PC-9 (cell line): ENCODE data around the gene GIMAP7. TPM values are rescaled to one million over a fixed set of nuclear protein-coding genes. Genes with fewer than 3 reads are reported as not detected.

Experiments
- BruUV-seq: library from RNA; stranded (reverse); fragments of 400-500 nt; replicated peaks from 2 replicates; lab custom pipeline; 2021; lab: Mats Ljungman, UMichigan
- CTCF ChIA-PET: fragments of 300-600 bp; sonication (Branson Sonifier 250); formaldehyde crosslinking; loops from one replicate; lab custom pipeline; 2022; ENCODE audit warnings: antibody characterized with exemption; lab: Charles Lee
- POLR2A ChIA-PET: fragments of 300-600 bp; sonication (Branson Sonifier 250); formaldehyde crosslinking; loops from one replicate; lab custom pipeline; 2022; ENCODE audit warnings: antibody characterized with exemption; ENCODE audit not compliant: unreplicated experiment; lab: Charles Lee
- DNase-seq, 2 experiments: peaks; one replicate each; pipeline versions ENCODE4 v3.0.0 to v3.0.0-alpha.2; 2015 to 2022; ENCODE audit warnings: mixed read lengths in 1 of 2
- H2AFZ ChIP-seq: fragments of 200-600 bp; sonication (generic); 2 replicates; pipeline ENCODE4 v1.8.1; 2017; ENCODE audit warnings: antibody characterized with exemption
- H3F3A ChIP-seq: fragments of 200-600 bp; sonication (generic); 2 replicates; pipeline ENCODE4 v1.8.1; 2017; ENCODE audit warnings: antibody characterized with exemption, mild to moderate bottlenecking, low read depth; ENCODE audit not compliant: insufficient read depth
- H3K27ac ChIP-seq: fragments of 200-600 bp; sonication (generic); 2 replicates; pipeline ENCODE4 v1.6.1; 2016; ENCODE audit warnings: mixed run types
- H3K27me3 ChIP-seq: fragments of 200-600 bp; sonication (generic); 2 replicates; pipeline ENCODE4 v1.6.1; 2016; ENCODE audit warnings: low read depth, mixed run types; ENCODE audit not compliant: insufficient read depth
- H3K36me3 ChIP-seq: fragments of 200-600 bp; sonication (generic); 2 replicates; pipeline ENCODE4 v1.6.1; 2016; ENCODE audit warnings: low read depth, mixed run types
- H3K4me1 ChIP-seq: fragments of 200-600 bp; sonication (generic); replicated peaks from 2 replicates; pipeline ENCODE4 v1.6.1; 2016; ENCODE audit warnings: mixed run types; ENCODE audit not compliant: insufficient read depth
- H3K4me2 ChIP-seq: fragments of 200-600 bp; sonication (generic); 2 replicates; pipeline ENCODE4 v1.6.1; 2017; ENCODE audit warnings: mixed run types
- H3K4me3 ChIP-seq: fragments of 200-600 bp; sonication (generic); 2 replicates; pipeline ENCODE4 v1.6.1; 2016; ENCODE audit warnings: mixed run types
- H3K79me2 ChIP-seq: fragments of 200-600 bp; sonication (generic); 2 replicates; pipeline ENCODE4 v1.6.1; 2017; ENCODE audit warnings: low read depth, mixed run types
- H3K9me2 ChIP-seq: fragments of 200-600 bp; sonication (generic); 2 replicates; pipeline ENCODE4 v1.8.1; 2017; ENCODE audit warnings: mild to moderate bottlenecking; ENCODE audit not compliant: insufficient read depth
- H3K9me3 ChIP-seq: fragments of 200-600 bp; sonication (generic); 2 replicates; pipeline ENCODE4 v1.8.1; 2016; ENCODE audit warnings: low read depth; ENCODE audit not compliant: insufficient read depth
- H4K20me1 ChIP-seq: fragments of 200-600 bp; sonication (generic); 2 replicates; pipeline ENCODE4 v1.8.1; 2017; ENCODE audit not compliant: insufficient read depth
- EZH2 ChIP-seq: fragments of 200-600 bp; sonication (generic); IDR thresholded peaks from 2 replicates; pipeline ENCODE4 v1.8.0; 2017; ENCODE audit warnings: antibody characterized with exemption, low read depth
- intact Hi-C: fragments of 100-400 bp; cut with micrococcal nuclease; formaldehyde crosslinking; loops from one replicate; pipeline ENCODE4 v1.10.0; 2022; ENCODE audit not compliant: unreplicated experiment
- total RNA-seq: library from RNA; stranded (reverse); gene quantifications from 2 replicates; pipeline ENCODE4 v1.2.3, GENCODE V29; 2021
- TF ChIP-seq, protein P1 (sequence below): fragments of 200-600 bp; sonication (generic); conservative IDR thresholded peaks from 2 replicates; pipeline ENCODE4 v1.6.1; 2017; ENCODE audit warnings: mixed run types, antibody characterized with exemption, mild to moderate bottlenecking, moderate library complexity

Gene GIMAP7
- total RNA-seq, 1 experiment from 2014 or later, result not detected

- no peaks in the 10 kb centered on the region for H3K4me1 ChIP-seq
- intact Hi-C loops, result no loop called here
- H3K27me3 ChIP-seq, result peaks cover 50% of the 10 kb centered on the region
- ChIA-PET POLR2A (no interaction called here), CTCF (no interaction called here)
- H3F3A ChIP-seq, result no peaks in the 10 kb centered on the region
- no peaks in the 10 kb centered on the region for H3K36me3 ChIP-seq
- H3K79me2 ChIP-seq, result no peaks in the 10 kb centered on the region
- DNase-seq, result no peak
- no peaks in the 10 kb centered on the region for H3K9me3 ChIP-seq
- H3K9me2 ChIP-seq, result no peaks in the 10 kb centered on the region
- no peak overlapping the region for H2AFZ ChIP-seq
- no peaks in the 10 kb centered on the region for H4K20me1 ChIP-seq
- no peak overlapping the region for H3K4me2 ChIP-seq
- TF ChIP-seq, protein P1, sequence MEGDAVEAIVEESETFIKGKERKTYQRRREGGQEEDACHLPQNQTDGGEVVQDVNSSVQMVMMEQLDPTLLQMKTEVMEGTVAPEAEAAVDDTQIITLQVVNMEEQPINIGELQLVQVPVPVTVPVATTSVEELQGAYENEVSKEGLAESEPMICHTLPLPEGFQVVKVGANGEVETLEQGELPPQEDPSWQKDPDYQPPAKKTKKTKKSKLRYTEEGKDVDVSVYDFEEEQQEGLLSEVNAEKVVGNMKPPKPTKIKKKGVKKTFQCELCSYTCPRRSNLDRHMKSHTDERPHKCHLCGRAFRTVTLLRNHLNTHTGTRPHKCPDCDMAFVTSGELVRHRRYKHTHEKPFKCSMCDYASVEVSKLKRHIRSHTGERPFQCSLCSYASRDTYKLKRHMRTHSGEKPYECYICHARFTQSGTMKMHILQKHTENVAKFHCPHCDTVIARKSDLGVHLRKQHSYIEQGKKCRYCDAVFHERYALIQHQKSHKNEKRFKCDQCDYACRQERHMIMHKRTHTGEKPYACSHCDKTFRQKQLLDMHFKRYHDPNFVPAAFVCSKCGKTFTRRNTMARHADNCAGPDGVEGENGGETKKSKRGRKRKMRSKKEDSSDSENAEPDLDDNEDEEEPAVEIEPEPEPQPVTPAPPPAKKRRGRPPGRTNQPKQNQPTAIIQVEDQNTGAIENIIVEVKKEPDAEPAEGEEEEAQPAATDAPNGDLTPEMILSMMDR, result no peak
- no peak for TF ChIP-seq EZH2
- BruUV-seq, result no TSS peak
- no peak overlapping the region for H3K4me3 ChIP-seq
- H3K27ac ChIP-seq, result no peak overlapping the region
Observed at GRCh38 chr7:150562919-150563318, 48.2 kb downstream of the GIMAP7 start.

DNA sequence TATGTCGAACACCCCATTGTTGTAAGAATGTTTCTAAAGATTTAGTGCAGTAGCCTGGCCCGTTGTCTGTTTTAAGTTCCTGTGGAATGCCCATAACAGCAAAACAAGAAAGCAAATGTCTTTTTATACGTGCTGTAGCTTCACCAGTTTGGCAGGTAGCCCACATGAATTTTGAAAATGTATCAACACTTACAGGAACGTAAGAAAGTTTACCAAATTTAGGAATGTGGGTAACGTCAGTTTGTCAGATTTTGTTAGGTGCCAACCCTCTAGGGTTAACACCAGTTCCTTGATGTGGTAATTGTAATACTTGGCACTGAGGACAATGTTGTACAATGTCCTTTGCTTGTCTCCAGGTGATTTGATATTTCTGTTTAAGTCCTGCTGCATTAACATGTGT, 49.3 kb downstream of the GIMAP7 start:
- H3F3A ChIP-seq, result no peaks in the 10 kb centered on the region
- no peaks in the 10 kb centered on the region for H3K9me2 ChIP-seq
- H3K4me1 ChIP-seq, result no peaks in the 10 kb centered on the region
- H3K4me2 ChIP-seq, result no peak overlapping the region
- no peak for DNase-seq
- H4K20me1 ChIP-seq, result no peaks in the 10 kb centered on the region
- no peak overlapping the region for H3K4me3 ChIP-seq
- no TSS peak for BruUV-seq
- intact Hi-C loops, result no loop called here
- H3K79me2 ChIP-seq, result no peaks in the 10 kb centered on the region
- H3K27ac ChIP-seq, result no peak overlapping the region
- H3K9me3 ChIP-seq, result no peaks in the 10 kb centered on the region
- no peaks in the 10 kb centered on the region for H3K36me3 ChIP-seq
- TF ChIP-seq, protein P1, result no peak
- TF ChIP-seq EZH2, result no peak
- ChIA-PET POLR2A (no interaction called here), CTCF (no interaction called here)
- H2AFZ ChIP-seq, result no peak overlapping the region
- peaks cover 52% of the 10 kb centered on the region for H3K27me3 ChIP-seq

DNA sequence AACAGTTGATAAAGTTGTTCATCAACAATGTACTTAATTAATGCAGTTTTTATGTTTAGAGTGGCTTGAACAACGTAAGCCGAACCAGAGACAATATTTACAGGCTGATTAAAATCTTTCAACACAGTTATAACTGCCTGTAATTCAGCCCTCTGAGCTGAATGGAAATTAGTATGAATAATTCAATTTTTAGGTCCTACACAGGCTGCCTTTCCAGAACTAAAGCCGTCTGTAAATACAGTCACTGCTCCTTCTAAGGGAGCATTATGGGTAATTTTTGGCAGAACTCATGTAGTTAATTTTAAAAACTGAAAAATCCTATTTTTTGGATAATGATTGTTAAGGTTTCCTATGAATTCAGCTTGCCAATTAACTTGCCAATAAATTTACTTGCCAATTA, 49.9 kb downstream of the GIMAP7 start:
- Histone ChIP-seq H3F3A (no peaks in the 10 kb centered on the region), H3K9me2 (no peaks in the 10 kb centered on the region), H2AFZ (no peak overlapping the region), H3K27me3 (peaks cover 57% of the 10 kb centered on the region), H3K4me2 (no peak overlapping the region), H4K20me1 (no peaks in the 10 kb centered on the region), H3K4me1 (no peaks in the 10 kb centered on the region), H3K27ac (no peak overlapping the region), H3K36me3 (no peaks in the 10 kb centered on the region), H3K79me2 (no peaks in the 10 kb centered on the region), H3K9me3 (no peaks in the 10 kb centered on the region), H3K4me3 (no peak overlapping the region)
- BruUV-seq, result no TSS peak
- CTCF ChIA-PET, result no interaction called here
- DNase-seq, result no peak
- intact Hi-C loops, result no loop called here
- no peak for TF ChIP-seq EZH2
- TF ChIP-seq, protein P1, result no peak
- POLR2A ChIA-PET, result no interaction called here
